ENCODE results near the gene RO60. TPM values are rescaled to one million over a fixed set of nuclear protein-coding genes. Genes with fewer than 3 reads are reported as not detected.
A peak's percentile ranks its signal among the peaks of the same experiment; 100 is the strongest.

Gene RO60
- total and polyA plus RNA-seq, 8 donors: 4.3 to 31.3 (median 19.5) TPM

DNA sequence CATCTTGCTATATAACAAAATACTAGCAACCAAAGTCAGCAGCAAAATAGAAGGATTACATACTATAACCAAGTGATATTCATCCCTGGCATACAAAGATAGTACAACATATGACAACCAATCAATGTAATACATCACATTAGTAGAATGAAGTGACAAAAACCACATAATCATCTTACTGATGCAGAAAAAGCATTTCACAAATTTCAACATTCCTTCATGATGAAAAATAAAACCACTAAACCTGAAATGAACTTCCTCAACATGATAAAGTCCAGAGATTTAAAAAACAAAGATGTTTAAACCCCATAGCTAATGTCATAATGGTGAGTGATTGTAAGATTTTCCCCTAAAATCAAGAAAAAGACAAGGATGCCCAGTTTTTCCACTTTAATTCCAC lies 18.6 kb downstream of the RO60 start:
- no peak for ATAC-seq
- DNase-seq: no peak
- Histone ChIP-seq H3K9me3 (peaks cover 0 to 4% (median 0%) of the 10 kb centered on the region in 4 donors), H3K4me1 (no peaks in the 10 kb centered on the region), H3K27ac (no peak overlapping the region), H3K4me3 (no peak overlapping the region), H3K27me3 (peaks cover 0 to 3% (median 0%) of the 10 kb centered on the region in 4 donors), H3K36me3 (peaks cover 6 to 30% (median 8%) of the 10 kb centered on the region in 3 donors)
- FAIRE-seq: no peak
- intact Hi-C loops (cut with DNase I): no loop called here
- TF ChIP-seq CTCF (IDR thresholded peaks at IDR 0.05): no peak

- Histone ChIP-seq H3K27ac (no peak overlapping the region), H3K4me1 (no peaks in the 10 kb centered on the region), H3K9me3 (peaks cover 0 to 4% (median 0%) of the 10 kb centered on the region in 4 donors), H3K36me3 (peaks cover 6 to 42% (median 9%) of the 10 kb centered on the region in 3 donors), H3K27me3 (peaks cover 0 to 3% (median 0%) of the 10 kb centered on the region in 4 donors), H3K4me3 (no peak overlapping the region)
- WGBS, 2 donors: 78 to 86% methylated on average over 3 of the region's 3 CpGs
- intact Hi-C loops (cut with DNase I): no loop called here
- DNase-seq (no peak), ATAC-seq (no peak), FAIRE-seq (no peak)
- no peak for TF ChIP-seq CTCF (IDR thresholded peaks at IDR 0.05)
These were observed 19.8 kb downstream of the RO60 start for GRCh38 chr1:193079187-193079586.

DNA sequence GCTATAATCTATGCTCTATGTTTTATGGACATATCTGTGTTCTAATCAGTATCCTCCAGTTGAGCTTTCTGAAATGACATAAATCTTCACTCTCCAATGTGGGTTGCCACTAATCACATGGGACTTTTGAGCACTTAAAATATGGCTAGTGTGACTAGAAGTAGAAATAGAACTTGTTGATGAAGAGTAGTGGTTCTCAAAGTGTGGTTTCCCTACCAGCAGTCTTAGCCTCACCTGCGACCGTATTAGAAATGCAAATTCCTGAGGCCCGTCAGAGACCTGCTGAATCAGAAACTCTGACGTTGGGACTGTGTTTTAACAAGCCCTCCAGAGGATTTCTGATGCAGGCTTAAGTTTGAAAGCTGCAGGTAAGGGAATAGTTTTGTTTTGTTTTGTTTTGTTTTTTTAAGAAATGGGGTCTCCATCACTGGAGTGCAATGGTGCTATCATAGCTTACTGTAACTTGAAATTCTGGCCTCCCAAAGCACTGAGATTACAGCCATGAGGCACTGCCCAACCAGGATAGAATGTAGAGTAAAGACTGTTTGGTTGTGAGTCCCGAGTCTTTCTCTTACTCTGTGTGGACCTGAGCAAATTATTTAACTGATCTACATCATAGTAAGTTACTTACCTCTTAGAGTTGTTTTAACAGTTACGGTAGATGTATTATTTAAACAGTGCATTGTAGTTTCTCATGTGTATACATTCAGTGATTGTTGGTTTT lies 24.1 kb downstream of the RO60 start:
- intact Hi-C loops (cut with DNase I): no loop called here
- Histone ChIP-seq H3K36me3 (peaks cover 0 to 37% (median 9%) of the 10 kb centered on the region in 3 donors), H3K9me3 (no peaks in the 10 kb centered on the region), H3K4me3 (no peak overlapping the region), H3K27ac (no peak overlapping the region), H3K27me3 (peaks cover 0 to 3% (median 0%) of the 10 kb centered on the region in 4 donors), H3K4me1 (no peaks in the 10 kb centered on the region)
- DNase-seq: no peak
- no peak for FAIRE-seq
- ATAC-seq: no peak
- TF ChIP-seq CTCF (IDR thresholded peaks at IDR 0.05): no peak
- WGBS, 2 donors: 86 to 90% methylated on average over 6 of the region's 6 CpGs

- TF ChIP-seq CTCF (IDR thresholded peaks at IDR 0.05): no peak
- Histone ChIP-seq H3K4me1 (no peaks in the 10 kb centered on the region), H3K36me3 (peaks cover 0 to 32% (median 9%) of the 10 kb centered on the region in 3 donors), H3K9me3 (no peaks in the 10 kb centered on the region), H3K4me3 (no peak overlapping the region), H3K27me3 (peaks cover 0 to 3% (median 0%) of the 10 kb centered on the region in 4 donors), H3K27ac (no peak overlapping the region)
- WGBS, 2 donors: 91 to 94% methylated on average over 1 of the region's 1 CpG
- intact Hi-C loops (cut with DNase I): no loop called here
- ATAC-seq (no peak), FAIRE-seq (peak; percentile 77), DNase-seq (no peak)
These were observed 25.9 kb downstream of the RO60 start for GRCh38 chr1:193085263-193085662.

GRCh38 chr1:193086342-193086741 lies 26.9 kb downstream of the RO60 start:
- FAIRE-seq (peak; percentile 83), DNase-seq (no peak), ATAC-seq (no peak)
- Histone ChIP-seq H3K27ac (no peak overlapping the region), H3K4me1 (no peaks in the 10 kb centered on the region), H3K9me3 (no peaks in the 10 kb centered on the region), H3K27me3 (no peaks in the 10 kb centered on the region), H3K36me3 (peaks cover 0 to 32% (median 9%) of the 10 kb centered on the region in 3 donors), H3K4me3 (no peak overlapping the region)
- intact Hi-C loops (cut with DNase I): no loop called here
- 79 to 89% methylated on average over 3 of the region's 3 CpGs for WGBS, 2 donors
- no peak for TF ChIP-seq CTCF (IDR thresholded peaks at IDR 0.05)
